Skin of body (tissue), 2 donors: ENCODE data around the gene ROGDI. TPM values are rescaled to one million over a fixed set of nuclear protein-coding genes. Genes with fewer than 3 reads are reported as not detected.

ENCODE experiments used
- DNase-seq: peaks from one replicate; lab custom pipeline; 2025; lab: John Stamatoyannopoulos, UW
- total RNA-seq: library from RNA; depleted of rRNA; stranded (reverse); fragments of >200 nt; gene quantifications from one replicate; pipeline ENCODE4 v1.2.3, GENCODE V29; 2014

The ROGDI gene
- total RNA-seq, 1 donor from 2014 or later, result 5.3 TPM

- no peak for DNase-seq
These were observed 34.4 kb downstream of the ROGDI start for GRCh38 chr16:4767872-4768548.

GRCh38 chr16:4766875-4767628, 35.4 kb downstream of the ROGDI start, which contains the start of gene ZNF500:
TSS of gene ZNF500 (minus strand) at chr16:4767162. CDS start at chr16:4765978, 1,184 bp downstream.
- DNase-seq, result peak; percentile 96

GRCh38 chr16:4765511-4766474, 36.6 kb downstream of the ROGDI start:
- no peak for DNase-seq

- DNase-seq, result no peak
These were observed 38.6 kb downstream of the ROGDI start for GRCh38 chr16:4763791-4764190.

- DNase-seq, result no peak
These were observed 40.2 kb downstream of the ROGDI start for GRCh38 chr16:4762205-4762604.

GRCh38 chr16:4760221-4760910, 42.1 kb downstream of the ROGDI start:
- DNase-seq, result no peak

- DNase-seq, result no peak
These were observed 46.7 kb downstream of the ROGDI start for GRCh38 chr16:4755687-4756086.

- no peak for DNase-seq
These were observed 47.6 kb downstream of the ROGDI start for GRCh38 chr16:4754865-4755264.

- no peak for DNase-seq
These were observed 49.2 kb downstream of the ROGDI start for GRCh38 chr16:4753227-4753626.

- no peak for DNase-seq
These were observed 49.9 kb downstream of the ROGDI start for GRCh38 chr16:4752351-4753100.

- DNase-seq, result no peak
These were observed 51.5 kb downstream of the ROGDI start for GRCh38 chr16:4750896-4751295.

GRCh38 chr16:4749700-4750257, 52.7 kb downstream of the ROGDI start:
- DNase-seq, result no peak

- no peak for DNase-seq
These were observed 53.6 kb downstream of the ROGDI start for GRCh38 chr16:4748682-4749411.

- DNase-seq, result no peak
These were observed 54.3 kb downstream of the ROGDI start for GRCh38 chr16:4747906-4748681.

GRCh38 chr16:4746991-4747574, 55.4 kb downstream of the ROGDI start:
- DNase-seq, result no peak
